Gastrocnemius medialis (tissue), 4 donors: ENCODE measurements around the gene TPD52L1. TPM values are rescaled to one million over a fixed set of nuclear protein-coding genes. Genes with fewer than 3 reads are reported as not detected.

ENCODE experiments used
- ATAC-seq, 2 donors: fragments of 150-250 bp; one replicate each; pipeline ENCODE4 v1.9.1; 2016
- DNase-seq, 2 donors: peaks; one replicate each; pipeline ENCODE4 v3.0.0-alpha.2; 2019
- H3K27ac ChIP-seq, 4 donors: fragments of 200-600 bp; sonication (generic); 1 replicate in 1 of 4; 2 replicates in 3 of 4; pipeline ENCODE4 v1.5.1; 2016 to 2018; ENCODE audit warnings: mild to moderate bottlenecking in 2 of 4, moderate library complexity in 1 of 4
- H3K27me3 ChIP-seq, 3 donors: fragments of 200-600 bp; sonication (generic) in 2 of 3; 1 replicate in 1 of 3; 2 replicates in 2 of 3; pipeline versions ENCODE4 v1.5.1 to v1.6.0; 2016 to 2019; ENCODE audit warnings: mild to moderate bottlenecking in 1 of 3, moderate library complexity in 1 of 3
- H3K36me3 ChIP-seq, 2 donors: fragments of 200-600 bp; sonication (generic) in 1 of 2; one replicate each; pipeline ENCODE4 v1.5.1; 2017 to 2018
- H3K4me1 ChIP-seq, 2 donors: fragments of 200-600 bp; sonication (generic) in 1 of 2; one replicate each; pipeline ENCODE4 v1.5.1; 2016 to 2017; ENCODE audit warnings: mild to moderate bottlenecking in 2 of 2
- H3K4me3 ChIP-seq, 4 donors: fragments of 200-600 bp; sonication (generic) in 3 of 4; 1 replicate in 1 of 4; 2 replicates in 3 of 4; pipeline ENCODE4 v1.5.1; 2016 to 2019; ENCODE audit warnings: mild to moderate bottlenecking in 2 of 4
- H3K9me3 ChIP-seq, 3 donors: fragments of 200-600 bp; sonication (generic) in 2 of 3; 1 replicate in 1 of 3; 2 replicates in 2 of 3; pipeline ENCODE4 v1.5.1; 2016 to 2019
- POLR2A ChIP-seq, 2 donors: fragments of 450-650 bp; IDR thresholded peaks; one replicate each; pipeline ENCODE4 v1.6.1; 2017; ENCODE audit warnings: antibody characterized with exemption in 2 of 2, mild to moderate bottlenecking in 2 of 2, moderate library complexity in 2 of 2
- in situ Hi-C, 4 donors: fragments of 200-750 bp; cut with MboI; loops; one replicate each; pipeline versions ENCODE4 v1.15.0 to v1.8.0; 2017; ENCODE audit warnings: low sequenced_read_pairs in 4 of 4
- intact Hi-C: fragments of 100-400 bp; cut with DNase I; formaldehyde crosslinking; loops from one replicate; pipeline ENCODE4 v1.15.1; 2023; ENCODE audit warnings: low total_unique reads
- total RNA-seq, 4 donors: library from RNA; depleted of rRNA; stranded (reverse); fragments of >200 nt; gene quantifications; one replicate each; pipeline versions ENCODE4 v1.1.0 to v1.2.3, GENCODE V29; 2016
- TF ChIP-seq, protein P1 (sequence below), 5 experiments: fragments of 450-650 bp in 3 of 5; fragments of 200-600 bp in 2 of 5; sonication (generic) in 2 of 5; IDR thresholded peaks in 4 of 5; conservative IDR thresholded peaks in 1 of 5; 1 replicate in 4 of 5; 2 replicates in 1 of 5; pipeline ENCODE4 v1.5.1; 2016 to 2019; ENCODE audit warnings: antibody characterized with exemption in 5 of 5, mild to moderate bottlenecking in 3 of 5, moderate library complexity in 3 of 5

TPD52L1 gene
- total RNA-seq, 4 donors from 2014 or later, result 47.6 to 152 (median 123) TPM

DNA sequence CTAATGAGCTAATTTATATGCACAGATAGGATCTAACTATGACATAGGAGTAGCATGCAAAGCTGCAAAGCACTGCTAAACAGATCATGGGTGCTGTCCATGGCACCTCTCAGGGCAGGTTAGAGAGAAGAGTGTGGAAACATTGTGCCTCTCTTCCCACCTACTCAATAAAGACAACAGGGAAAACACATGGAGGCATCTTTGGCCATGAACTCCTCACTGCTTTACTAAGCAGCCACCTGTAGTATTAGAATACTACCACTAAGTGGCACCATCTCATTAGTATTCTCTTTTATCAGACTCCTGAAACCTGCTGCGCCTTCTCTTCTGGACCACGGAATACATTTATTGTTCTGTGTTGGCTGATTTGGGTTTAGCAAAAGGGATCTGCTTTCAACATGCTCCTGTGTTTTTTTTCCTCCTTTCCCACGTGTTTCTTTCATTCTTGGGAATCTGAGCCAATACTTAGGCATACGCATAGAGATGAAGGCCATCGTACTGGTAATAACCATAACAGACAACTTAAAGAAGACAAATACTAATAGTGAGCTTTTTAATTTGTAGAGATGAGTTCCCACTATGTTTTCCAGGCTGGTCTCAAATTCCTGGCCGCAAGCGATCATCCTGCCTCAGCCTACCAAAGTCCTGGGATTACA lies 157.5 kb downstream of the TPD52L1 start:
- Histone ChIP-seq H3K27ac (no peak overlapping the region), H3K36me3 (no peaks in the 10 kb centered on the region), H3K27me3 (no peaks in the 10 kb centered on the region), H3K4me3 (no peak overlapping the region), H3K4me1 (peaks cover 6 to 12% of the 10 kb centered on the region in 2 donors), H3K9me3 (no peaks in the 10 kb centered on the region)
- ATAC-seq (peak; percentile 67 to 69), DNase-seq (no peak)
- intact Hi-C loops (loop anchor here (1.0 to 5.0 kb wide), 5 partner anchors 274 to 661 kb away; partner anchors contain the start of gene HINT3), in situ Hi-C loops (loop anchor here (5.0 to 25.0 kb wide), 5 partner anchors 446 to 664 kb away; partner anchors contain the start of gene HINT3 (in 1 of the 4))
- TF ChIP-seq, protein P1, sequence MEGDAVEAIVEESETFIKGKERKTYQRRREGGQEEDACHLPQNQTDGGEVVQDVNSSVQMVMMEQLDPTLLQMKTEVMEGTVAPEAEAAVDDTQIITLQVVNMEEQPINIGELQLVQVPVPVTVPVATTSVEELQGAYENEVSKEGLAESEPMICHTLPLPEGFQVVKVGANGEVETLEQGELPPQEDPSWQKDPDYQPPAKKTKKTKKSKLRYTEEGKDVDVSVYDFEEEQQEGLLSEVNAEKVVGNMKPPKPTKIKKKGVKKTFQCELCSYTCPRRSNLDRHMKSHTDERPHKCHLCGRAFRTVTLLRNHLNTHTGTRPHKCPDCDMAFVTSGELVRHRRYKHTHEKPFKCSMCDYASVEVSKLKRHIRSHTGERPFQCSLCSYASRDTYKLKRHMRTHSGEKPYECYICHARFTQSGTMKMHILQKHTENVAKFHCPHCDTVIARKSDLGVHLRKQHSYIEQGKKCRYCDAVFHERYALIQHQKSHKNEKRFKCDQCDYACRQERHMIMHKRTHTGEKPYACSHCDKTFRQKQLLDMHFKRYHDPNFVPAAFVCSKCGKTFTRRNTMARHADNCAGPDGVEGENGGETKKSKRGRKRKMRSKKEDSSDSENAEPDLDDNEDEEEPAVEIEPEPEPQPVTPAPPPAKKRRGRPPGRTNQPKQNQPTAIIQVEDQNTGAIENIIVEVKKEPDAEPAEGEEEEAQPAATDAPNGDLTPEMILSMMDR (IDR thresholded peaks at IDR 0.05 in 4 of 5, conservative IDR thresholded peaks at IDR 0.05 in 1 of 5), result peak; percentile 62 to 86 (median 79)
- TF ChIP-seq POLR2A (IDR thresholded peaks at IDR 0.05), result no peak

- Histone ChIP-seq H3K4me3 (no peak overlapping the region), H3K27me3 (no peaks in the 10 kb centered on the region), H3K4me1 (peaks cover 6 to 12% of the 10 kb centered on the region in 2 donors), H3K27ac (no peak overlapping the region), H3K9me3 (no peaks in the 10 kb centered on the region), H3K36me3 (no peaks in the 10 kb centered on the region)
- in situ Hi-C loops, result loop anchor here (5.0 to 25.0 kb wide), 5 partner anchors 445 to 662 kb away; partner anchors contain the start of gene HINT3 (in 1 of the 4)
- DNase-seq (no peak), ATAC-seq (no peak)
- intact Hi-C loops, result loop anchor here (5.0 kb wide), 3 partner anchors 285 to 660 kb away; no protein-coding TSS in a partner anchor
- TF ChIP-seq, protein P1 (IDR thresholded peaks at IDR 0.05 in 4 of 5, conservative IDR thresholded peaks at IDR 0.05 in 1 of 5), result no peak
- no peak for TF ChIP-seq POLR2A (IDR thresholded peaks at IDR 0.05)
Measured at GRCh38 chr6:125312478-125312877, 158.9 kb downstream of the TPD52L1 start.

DNA sequence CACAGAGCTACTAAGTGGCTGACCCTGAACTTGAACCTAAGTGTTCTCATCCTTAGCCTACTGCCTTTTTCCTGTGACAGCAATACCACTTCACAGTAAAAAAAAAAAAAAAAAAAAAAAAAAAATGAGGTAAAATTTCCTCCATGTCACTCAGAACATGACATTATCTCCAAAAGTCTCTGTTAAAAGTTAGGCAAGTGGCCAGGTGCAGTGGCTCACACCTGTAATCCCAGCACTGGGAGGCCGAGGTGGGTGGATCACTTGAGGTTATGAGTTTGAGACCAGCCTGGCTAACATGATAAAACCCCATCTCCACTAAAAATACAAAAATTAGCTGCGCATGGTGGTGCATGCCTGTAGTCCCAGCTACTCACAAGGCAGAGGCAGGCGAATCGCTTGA lies 159.4 kb downstream of the TPD52L1 start:
- in situ Hi-C loops (loop anchor here (5.0 to 25.0 kb wide), 5 partner anchors 444 to 662 kb away; partner anchors contain the start of gene HINT3 (in 1 of the 4)), intact Hi-C loops (loop anchor here (5.0 kb wide), 3 partner anchors 284 to 659 kb away; no protein-coding TSS in a partner anchor)
- no peaks in the 10 kb centered on the region for H3K27me3 ChIP-seq
- no peaks in the 10 kb centered on the region for H3K9me3 ChIP-seq
- DNase-seq (no peak), ATAC-seq (no peak)
- no peak overlapping the region for H3K4me3 ChIP-seq
- TF ChIP-seq POLR2A (IDR thresholded peaks at IDR 0.05), result no peak
- TF ChIP-seq, protein P1 (IDR thresholded peaks at IDR 0.05 in 4 of 5, conservative IDR thresholded peaks at IDR 0.05 in 1 of 5), result no peak
- peaks cover 6 to 7% of the 10 kb centered on the region in 2 donors for H3K4me1 ChIP-seq
- H3K36me3 ChIP-seq, result no peaks in the 10 kb centered on the region
- H3K27ac ChIP-seq, result no peak overlapping the region

Other genes starting within 250 kb of the TPD52L1 start
- gene RNF217, start 191.3 kb upstream of the TPD52L1 start, total RNA-seq, result 10 to 100 TPM in 3 of 4 donors, 1 to 10 TPM in 1; 4.5 to 15.5 (median 12.4) TPM
- 10 to 100 TPM; 54.9 to 88.3 (median 77.7) TPM for gene HDDC2, start 148.2 kb downstream of the TPD52L1 start, total RNA-seq